ENCODE data around the gene POU2F1.

DNA sequence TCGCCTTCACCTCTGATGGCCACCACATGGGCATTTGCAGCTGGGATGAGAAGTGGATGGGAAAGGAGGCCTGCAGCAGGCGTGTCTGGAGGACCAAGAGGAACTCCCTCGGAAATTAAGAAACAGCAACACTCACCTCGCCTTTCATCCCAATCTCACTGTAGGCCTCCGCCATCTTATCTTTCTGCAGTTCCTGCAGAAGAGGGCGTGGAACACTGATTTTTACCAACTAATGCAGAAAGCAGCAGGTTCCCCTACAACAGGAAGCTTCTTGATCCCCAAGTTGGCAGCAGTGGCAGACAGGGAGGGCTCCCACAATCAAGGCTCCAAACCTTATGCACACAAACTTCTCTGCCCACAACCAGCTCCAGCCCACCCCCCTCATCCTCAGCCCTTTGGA, 213.2 kb downstream of the POU2F1 start:
- TF ChIP-seq, protein P1, sequence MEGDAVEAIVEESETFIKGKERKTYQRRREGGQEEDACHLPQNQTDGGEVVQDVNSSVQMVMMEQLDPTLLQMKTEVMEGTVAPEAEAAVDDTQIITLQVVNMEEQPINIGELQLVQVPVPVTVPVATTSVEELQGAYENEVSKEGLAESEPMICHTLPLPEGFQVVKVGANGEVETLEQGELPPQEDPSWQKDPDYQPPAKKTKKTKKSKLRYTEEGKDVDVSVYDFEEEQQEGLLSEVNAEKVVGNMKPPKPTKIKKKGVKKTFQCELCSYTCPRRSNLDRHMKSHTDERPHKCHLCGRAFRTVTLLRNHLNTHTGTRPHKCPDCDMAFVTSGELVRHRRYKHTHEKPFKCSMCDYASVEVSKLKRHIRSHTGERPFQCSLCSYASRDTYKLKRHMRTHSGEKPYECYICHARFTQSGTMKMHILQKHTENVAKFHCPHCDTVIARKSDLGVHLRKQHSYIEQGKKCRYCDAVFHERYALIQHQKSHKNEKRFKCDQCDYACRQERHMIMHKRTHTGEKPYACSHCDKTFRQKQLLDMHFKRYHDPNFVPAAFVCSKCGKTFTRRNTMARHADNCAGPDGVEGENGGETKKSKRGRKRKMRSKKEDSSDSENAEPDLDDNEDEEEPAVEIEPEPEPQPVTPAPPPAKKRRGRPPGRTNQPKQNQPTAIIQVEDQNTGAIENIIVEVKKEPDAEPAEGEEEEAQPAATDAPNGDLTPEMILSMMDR (IDR thresholded peaks at IDR 0.05): no peak
- no peak for TF ChIP-seq POLR2AphosphoS5 (IDR thresholded peaks at IDR 0.05)

All from sigmoid colon (tissue), 4 donors.